ENCODE results near the gene PRSS27.
"Not testable (repeated sequence)": the region's sequence is repeated elsewhere in the genome, so short reads cannot be mapped to it uniquely, and the experiment has no call there.

DNA sequence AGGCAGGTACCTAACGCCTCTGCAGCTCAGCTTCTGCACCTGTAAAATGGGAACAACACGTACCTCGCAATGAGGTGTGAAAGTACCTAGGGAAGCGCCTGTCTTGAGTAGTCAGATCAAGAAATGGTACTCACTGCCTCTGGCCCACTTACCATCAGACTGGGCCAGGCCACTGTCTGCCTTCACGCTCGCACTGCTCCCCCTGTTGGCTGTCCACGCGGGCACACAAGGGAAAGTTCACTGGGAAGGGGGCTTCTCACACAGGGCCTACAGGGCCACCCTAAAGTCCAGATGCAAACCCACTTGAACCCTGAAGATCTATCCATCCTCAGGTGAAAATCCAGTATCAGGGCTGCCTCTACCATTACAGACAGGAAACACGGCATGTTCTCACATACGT, 48.8 kb downstream of the PRSS27 start:
- TF ChIP-seq, protein P1, sequence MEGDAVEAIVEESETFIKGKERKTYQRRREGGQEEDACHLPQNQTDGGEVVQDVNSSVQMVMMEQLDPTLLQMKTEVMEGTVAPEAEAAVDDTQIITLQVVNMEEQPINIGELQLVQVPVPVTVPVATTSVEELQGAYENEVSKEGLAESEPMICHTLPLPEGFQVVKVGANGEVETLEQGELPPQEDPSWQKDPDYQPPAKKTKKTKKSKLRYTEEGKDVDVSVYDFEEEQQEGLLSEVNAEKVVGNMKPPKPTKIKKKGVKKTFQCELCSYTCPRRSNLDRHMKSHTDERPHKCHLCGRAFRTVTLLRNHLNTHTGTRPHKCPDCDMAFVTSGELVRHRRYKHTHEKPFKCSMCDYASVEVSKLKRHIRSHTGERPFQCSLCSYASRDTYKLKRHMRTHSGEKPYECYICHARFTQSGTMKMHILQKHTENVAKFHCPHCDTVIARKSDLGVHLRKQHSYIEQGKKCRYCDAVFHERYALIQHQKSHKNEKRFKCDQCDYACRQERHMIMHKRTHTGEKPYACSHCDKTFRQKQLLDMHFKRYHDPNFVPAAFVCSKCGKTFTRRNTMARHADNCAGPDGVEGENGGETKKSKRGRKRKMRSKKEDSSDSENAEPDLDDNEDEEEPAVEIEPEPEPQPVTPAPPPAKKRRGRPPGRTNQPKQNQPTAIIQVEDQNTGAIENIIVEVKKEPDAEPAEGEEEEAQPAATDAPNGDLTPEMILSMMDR (IDR thresholded peaks at IDR 0.05): peak in 1 of 6 experiments; percentile 31
- TF ChIP-seq POLR2A (IDR thresholded peaks at IDR 0.05): not testable (repeated sequence)
